Fibroblast of skin of scalp (primary cell): ENCODE data around the gene ATE1.
A peak's percentile ranks its signal among the peaks of the same experiment; 100 is the strongest.

Experiments
- DNase-seq: peaks from one replicate; pipeline ENCODE4 v3.0.0-alpha.2; 2013

Gene ATE1

GRCh38 chr10:121865554-121865953, 62.3 kb downstream of the ATE1 start:
- no peak for DNase-seq

GRCh38 chr10:121864653-121865052, 63.2 kb downstream of the ATE1 start:
- peak; percentile 4 for DNase-seq

GRCh38 chr10:121864168-121864567, 63.7 kb downstream of the ATE1 start:
- no peak for DNase-seq

- DNase-seq: no peak
These were observed 65.2 kb downstream of the ATE1 start for GRCh38 chr10:121862649-121863048.

- DNase-seq: no peak
These were observed 65.8 kb downstream of the ATE1 start for GRCh38 chr10:121862042-121862441.

DNA sequence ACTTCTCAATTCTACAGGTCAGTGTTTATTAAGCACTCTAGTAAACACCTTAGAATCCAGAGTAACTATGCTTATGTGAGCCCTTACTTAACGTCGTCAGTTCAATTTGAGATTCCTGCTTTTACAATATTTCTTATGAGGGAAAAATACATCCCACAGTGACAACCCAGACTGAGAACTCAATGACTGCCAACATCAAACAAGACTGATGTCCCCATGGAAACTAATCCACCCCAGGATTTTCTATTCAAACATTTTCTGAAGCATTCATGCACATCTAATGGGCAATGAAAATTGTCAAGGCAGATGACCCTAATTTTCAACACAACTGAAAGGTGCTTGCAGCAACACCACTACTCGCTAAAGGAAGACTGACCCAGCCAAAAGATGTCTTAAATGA, 67.0 kb downstream of the ATE1 start:
- no peak for DNase-seq

GRCh38 chr10:121854809-121855445, 72.9 kb downstream of the ATE1 start:
- DNase-seq: no peak

- no peak for DNase-seq
These were observed 73.9 kb downstream of the ATE1 start for GRCh38 chr10:121853950-121854349.

GRCh38 chr10:121851786-121852185, 76.0 kb downstream of the ATE1 start:
- DNase-seq: no peak

GRCh38 chr10:121848082-121848481, 79.7 kb downstream of the ATE1 start:
- DNase-seq: no peak

- no peak for DNase-seq
These were observed 81.3 kb downstream of the ATE1 start for GRCh38 chr10:121846555-121846954.

DNA sequence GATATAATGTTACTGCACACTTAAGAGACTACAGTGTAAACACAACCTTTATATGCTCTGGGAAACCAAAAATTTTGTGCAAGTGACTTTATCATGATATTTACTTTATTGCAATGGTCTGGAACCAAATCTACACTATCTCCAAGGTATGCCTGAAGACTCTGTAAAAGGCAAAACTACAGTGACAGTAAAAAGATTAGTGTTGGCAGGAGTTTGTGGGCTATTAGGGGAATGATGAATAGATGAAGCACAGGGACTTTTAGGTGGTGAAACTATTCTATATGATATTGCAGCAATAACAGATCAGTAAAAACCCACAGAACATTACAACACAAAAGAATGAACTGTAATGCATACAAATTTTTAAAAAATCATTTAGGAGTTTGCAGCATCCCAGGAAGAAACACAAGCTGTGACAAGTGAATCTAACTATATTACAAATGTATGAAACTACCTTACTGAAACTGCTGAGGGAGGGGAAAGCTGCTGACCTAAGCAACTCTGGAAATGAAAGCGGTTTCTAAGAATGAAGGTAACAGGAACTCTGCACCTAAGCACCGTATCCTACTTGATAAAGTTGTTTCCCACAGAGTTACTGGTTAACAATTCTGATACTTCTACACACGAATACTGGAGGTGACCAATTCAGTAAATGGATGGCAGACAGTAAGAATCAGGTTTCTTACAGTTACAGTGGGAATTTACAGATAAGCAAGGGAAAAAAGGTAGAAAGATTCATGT, 82.6 kb downstream of the ATE1 start:
- no peak for DNase-seq

DNA sequence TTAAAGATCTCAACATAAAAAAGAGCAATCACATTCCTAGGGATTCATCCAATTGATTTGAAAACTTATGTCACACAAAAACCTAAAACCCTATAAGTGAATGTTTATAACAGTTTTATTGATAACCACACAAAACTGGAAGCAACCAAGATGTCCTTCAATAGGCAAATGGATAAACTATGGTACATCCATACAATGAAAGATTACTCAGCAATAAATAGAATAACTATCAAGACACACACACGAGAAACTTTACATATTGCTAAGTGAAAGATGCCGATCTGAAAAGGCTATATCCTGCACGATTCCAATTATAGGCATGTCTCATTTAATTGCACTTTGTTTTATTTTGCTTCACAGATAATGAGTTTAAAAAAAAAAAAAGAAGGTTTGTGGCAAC, 83.3 kb downstream of the ATE1 start:
- no peak for DNase-seq

- DNase-seq: no peak
These were observed 84.5 kb downstream of the ATE1 start for GRCh38 chr10:121843379-121843778.

DNA sequence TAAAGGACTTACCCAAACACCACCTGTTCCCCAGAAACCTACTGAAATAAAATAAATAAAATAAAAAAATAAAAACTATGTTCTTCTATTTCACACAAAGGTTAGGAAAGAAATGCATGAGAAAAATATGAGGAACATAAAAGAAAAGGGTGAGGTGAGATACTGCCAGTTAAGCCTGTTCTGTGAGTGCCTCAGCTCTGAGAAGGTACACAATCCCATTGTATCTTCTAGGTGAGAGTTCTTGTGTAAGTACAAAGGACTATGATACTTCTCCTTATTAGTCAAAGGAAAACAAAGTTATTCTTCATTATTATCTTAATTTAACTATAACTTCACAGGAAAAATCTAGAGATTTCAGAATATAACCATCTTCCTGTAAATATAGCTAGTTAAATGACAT, 86.0 kb downstream of the ATE1 start:
- DNase-seq: no peak

- DNase-seq: no peak
These were observed 88.9 kb downstream of the ATE1 start for GRCh38 chr10:121838931-121839330.

- DNase-seq: no peak
These were observed 89.7 kb downstream of the ATE1 start for GRCh38 chr10:121838149-121838548.

DNA sequence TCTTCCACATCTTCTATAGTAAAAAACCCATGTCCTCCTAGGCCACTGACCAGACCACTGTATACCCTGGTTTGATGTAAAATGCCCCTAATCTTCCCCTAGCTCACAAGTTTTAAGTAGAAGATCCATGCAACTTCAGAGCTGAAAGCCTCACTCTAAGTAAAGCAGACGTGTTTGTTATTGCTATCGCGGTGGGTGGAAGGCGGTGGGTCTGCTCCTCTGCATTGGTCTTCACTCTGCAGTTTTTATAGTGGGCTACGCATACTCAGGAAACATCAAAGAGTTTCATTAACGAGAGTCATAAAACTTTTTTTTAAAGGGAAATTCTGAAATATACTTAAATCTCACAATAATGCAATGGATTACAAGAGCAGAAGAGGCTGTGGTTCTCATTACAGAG, 91.7 kb downstream of the ATE1 start:
- DNase-seq: no peak

DNA sequence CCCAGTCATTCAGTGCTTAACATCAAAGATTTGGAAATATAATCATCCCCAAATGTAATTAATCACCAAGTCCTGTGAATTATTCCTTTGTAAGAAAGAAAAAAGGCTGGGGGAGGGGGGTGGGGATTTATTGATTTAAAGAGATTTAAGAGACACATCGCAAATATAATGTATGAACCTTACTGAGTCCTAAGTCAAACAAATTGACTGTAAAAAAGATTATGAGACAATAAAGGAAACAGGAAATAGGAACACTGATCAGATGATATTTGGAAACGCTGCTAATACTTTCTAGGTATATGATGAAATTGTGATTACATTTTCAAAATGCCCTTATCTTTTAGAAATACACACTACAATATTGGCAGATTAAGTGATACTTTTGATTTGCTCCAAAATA, 92.5 kb downstream of the ATE1 start:
- DNase-seq: no peak

- DNase-seq: no peak
These were observed 93.1 kb downstream of the ATE1 start for GRCh38 chr10:121834757-121835156.

DNA sequence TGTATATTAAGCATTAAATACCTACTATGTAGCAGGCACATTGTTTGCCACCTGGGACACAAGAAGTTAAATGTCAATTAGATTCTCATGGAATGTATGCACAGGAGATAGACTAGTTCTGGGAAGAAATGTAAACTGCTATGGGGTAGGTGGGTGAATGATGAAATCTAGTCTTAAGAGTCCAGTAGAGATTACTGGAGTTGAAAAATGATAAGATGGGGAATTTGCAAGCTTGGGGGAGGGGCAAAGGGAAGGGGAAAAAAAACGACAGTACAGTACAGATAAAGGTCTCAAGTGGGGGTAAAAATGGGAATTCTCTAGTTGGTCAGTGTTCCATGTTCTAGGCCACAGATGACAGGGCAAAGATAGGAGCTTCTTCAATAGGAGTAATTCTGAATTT, 94.4 kb downstream of the ATE1 start:
- no peak for DNase-seq

GRCh38 chr10:121832647-121833046, 95.2 kb downstream of the ATE1 start:
- no peak for DNase-seq

DNA sequence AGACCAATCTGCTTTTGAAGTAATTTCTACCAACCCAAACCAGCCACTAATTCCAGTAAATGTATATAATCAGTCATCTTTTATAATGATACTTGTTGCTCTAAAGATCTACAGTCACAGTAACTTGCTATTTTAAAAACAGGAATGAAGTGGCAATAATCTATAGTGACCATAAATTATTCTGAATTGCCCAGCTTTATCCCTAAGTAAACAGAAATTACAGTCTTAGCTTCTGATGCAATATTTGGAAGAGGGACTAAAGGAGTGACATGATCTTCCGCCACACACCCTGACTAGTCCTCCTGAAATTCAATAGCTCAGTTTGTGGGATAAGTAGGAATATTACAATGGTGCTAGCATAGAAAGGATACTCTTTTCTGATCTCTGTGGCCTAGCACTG, 96.1 kb downstream of the ATE1 start:
- peak; percentile 8 for DNase-seq

DNA sequence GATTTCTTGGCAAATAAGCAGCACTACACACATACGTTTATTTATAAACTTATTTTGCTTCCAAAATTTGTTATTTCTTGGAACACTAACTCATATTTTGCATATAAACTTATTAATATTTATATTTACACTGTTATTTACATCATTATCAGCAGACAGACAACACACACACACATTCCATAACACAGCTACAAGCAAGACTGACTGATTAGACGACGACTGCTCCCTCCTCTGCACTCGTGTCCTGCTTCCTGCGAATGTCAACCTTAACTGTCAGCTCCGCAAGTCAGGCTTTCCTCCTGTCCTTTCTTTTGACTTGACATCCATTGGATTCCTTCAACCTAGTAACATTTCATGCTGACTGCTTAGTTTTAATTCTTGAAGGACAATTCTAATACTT, 96.6 kb downstream of the ATE1 start:
- no peak for DNase-seq

DNA sequence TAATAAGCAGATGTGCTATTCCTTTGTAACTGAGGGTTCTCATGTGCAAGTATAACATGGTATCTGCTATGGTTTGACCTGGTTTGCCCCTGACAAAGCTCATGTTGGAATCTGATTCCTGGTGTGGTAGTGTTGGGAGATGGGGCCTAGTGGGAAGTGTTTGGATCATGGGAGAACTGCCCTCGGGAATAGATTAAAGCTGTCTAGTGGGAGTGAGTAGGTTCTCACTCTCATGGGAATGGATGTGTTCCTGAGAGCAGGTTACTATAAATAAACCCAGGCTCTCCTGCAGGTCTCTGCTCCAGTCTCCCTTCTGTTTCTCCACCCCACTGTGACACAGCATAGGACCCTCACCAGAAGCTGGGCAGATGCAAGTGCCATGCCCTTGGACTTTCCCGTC, 97.7 kb downstream of the ATE1 start:
- DNase-seq: no peak
